Neural cell (in vitro differentiated cells): Measurements from ENCODE around the gene SULF2. TPM values are rescaled to one million over a fixed set of nuclear protein-coding genes. Genes with fewer than 3 reads are reported as not detected.

Experiments
- H2AFZ ChIP-seq: fragments of 200-600, 300-800 bp; sonication (generic), shearing (Covaris generic); 2 replicates; pipeline ENCODE4 v1.6.0; 2014; ENCODE audit warnings: low read depth, mild to moderate bottlenecking, antibody characterized with exemption, low read length, moderate library complexity
- H3F3A ChIP-seq: fragments of 200-600 bp; shearing (Covaris generic); 2 replicates; pipeline ENCODE4 v1.6.1; 2016; ENCODE audit warnings: mild to moderate bottlenecking, moderate library complexity, mixed read lengths, antibody characterized with exemption, low read length; ENCODE audit not compliant: insufficient read depth, poor library complexity, severe bottlenecking
- H3K27ac ChIP-seq: fragments of 200-600, 300-800 bp; sonication (generic), shearing (Covaris generic); 2 replicates; pipeline ENCODE4 v1.5.1; 2014; ENCODE audit warnings: mild to moderate bottlenecking, low read length, moderate library complexity
- H3K27me3 ChIP-seq: fragments of 300-800, 200-600 bp; sonication (generic), shearing (Covaris generic); 2 replicates; pipeline ENCODE4 v1.6.0; 2014; ENCODE audit warnings: mild to moderate bottlenecking, low read depth, low read length, moderate library complexity; ENCODE audit not compliant: insufficient read depth
- H3K36me3 ChIP-seq: fragments of 300-800, 200-600 bp; sonication (generic), shearing (Covaris generic); 2 replicates; pipeline ENCODE4 v1.5.1; 2014; ENCODE audit warnings: mild to moderate bottlenecking, antibody characterized with exemption, low read length, moderate library complexity; ENCODE audit not compliant: insufficient read depth
- H3K4me2 ChIP-seq: fragments of 300-800, 200-600 bp; sonication (generic), shearing (Covaris generic); 2 replicates; pipeline ENCODE4 v1.6.0; 2014; ENCODE audit warnings: mild to moderate bottlenecking, low read length
- H3K4me3 ChIP-seq: fragments of 300-800, 200-600 bp; sonication (generic), shearing (Covaris generic); 2 replicates; pipeline ENCODE4 v1.5.1; 2014; ENCODE audit warnings: mild to moderate bottlenecking, low read length, moderate library complexity
- H3K79me2 ChIP-seq: fragments of 200-600 bp; shearing (Covaris generic); replicated peaks from 2 replicates; pipeline ENCODE4 v1.6.0; 2014; ENCODE audit warnings: mild to moderate bottlenecking, low read length, moderate library complexity; ENCODE audit not compliant: insufficient read depth
- H3K9ac ChIP-seq: fragments of 300-800, 200-600 bp; sonication (generic), shearing (Covaris generic); 2 replicates; pipeline ENCODE4 v1.6.1; 2016; ENCODE audit warnings: mild to moderate bottlenecking, low read length, mixed read lengths
- H3K9me2 ChIP-seq: fragments of 200-600 bp; shearing (Covaris generic); 2 replicates; pipeline ENCODE4 v1.6.1; 2016; ENCODE audit warnings: mild to moderate bottlenecking, low read length, mixed read lengths; ENCODE audit not compliant: insufficient read depth
- H3K9me3 ChIP-seq: fragments of 200-600, 300-800 bp; sonication (generic), shearing (Covaris generic); 2 replicates; pipeline ENCODE4 v1.6.1; 2016; ENCODE audit warnings: mild to moderate bottlenecking, mixed run types, low read length, moderate library complexity, mixed read lengths
- H4K20me1 ChIP-seq: fragments of 200-600 bp; shearing (Covaris generic); 2 replicates; pipeline ENCODE4 v1.6.1; 2016; ENCODE audit warnings: mild to moderate bottlenecking, mixed run types; ENCODE audit not compliant: insufficient read depth
- CTCF ChIP-seq: fragments of 450-650 bp; IDR thresholded peaks from 2 replicates; pipeline ENCODE4 v1.5.1; 2014; ENCODE audit warnings: antibody characterized with exemption, mild to moderate bottlenecking, moderate library complexity; ENCODE audit not compliant: poor library complexity, severe bottlenecking
- EP300 ChIP-seq: fragments of 450-650 bp; conservative IDR thresholded peaks from 2 replicates; pipeline ENCODE4 v1.6.1; 2014; ENCODE audit warnings: antibody characterized with exemption, mild to moderate bottlenecking, moderate library complexity; ENCODE audit not compliant: poor library complexity, severe bottlenecking
- EZH2 ChIP-seq: fragments of 200-600, 300-800 bp; shearing (Covaris generic), sonication (generic); IDR thresholded peaks from 2 replicates; pipeline ENCODE4 v1.6.1; 2014; ENCODE audit warnings: antibody characterized with exemption, low read length, borderline replicate concordance, mild to moderate bottlenecking; ENCODE audit not compliant: insufficient read depth, poor library complexity, severe bottlenecking
- MXI1 ChIP-seq: fragments of 450-650 bp; conservative IDR thresholded peaks from 2 replicates; pipeline ENCODE4 v1.6.1; 2014; ENCODE audit warnings: antibody characterized with exemption, mild to moderate bottlenecking; ENCODE audit not compliant: poor library complexity, severe bottlenecking
- POLR2AphosphoS5 ChIP-seq: IDR thresholded peaks from 2 replicates; pipeline ENCODE4 v1.6.1; 2012
- RAD21 ChIP-seq: fragments of 450-650 bp; conservative IDR thresholded peaks from 2 replicates; pipeline ENCODE4 v1.6.1; 2014; ENCODE audit warnings: antibody characterized with exemption, mild to moderate bottlenecking, moderate library complexity
- REST ChIP-seq: IDR thresholded peaks from 2 replicates; pipeline ENCODE4 v1.6.1; 2012; ENCODE audit warnings: borderline replicate concordance
- SMC3 ChIP-seq: fragments of 450-650 bp; conservative IDR thresholded peaks from 2 replicates; pipeline ENCODE4 v1.6.1; 2014; ENCODE audit warnings: antibody characterized with exemption, mild to moderate bottlenecking, moderate library complexity; ENCODE audit not compliant: poor library complexity
- TAF1 ChIP-seq: IDR thresholded peaks from 2 replicates; pipeline ENCODE4 v1.6.1; 2012; ENCODE audit warnings: low read depth
- polyA plus RNA-seq: library from polyadenylated mRNA; depleted of rRNA; stranded (reverse); fragments of >200 nt; gene quantifications from 2 replicates; pipeline ENCODE4 v1.2.3, GENCODE V29; 2014

Gene SULF2
- polyA plus RNA-seq, 1 donor from 2014 or later, result 30.0 TPM

GRCh38 chr20:47753576-47754387, 31.5 kb downstream of the SULF2 start:
- H3K4me3 ChIP-seq, result no peak overlapping the region
- no peaks in the 10 kb centered on the region for H4K20me1 ChIP-seq
- no peak overlapping the region for H3K9ac ChIP-seq
- H3K36me3 ChIP-seq, result no peaks in the 10 kb centered on the region
- H3K9me3 ChIP-seq, result no peaks in the 10 kb centered on the region
- TF ChIP-seq EP300 (no peak), POLR2AphosphoS5 (no peak), MXI1 (no peak), REST (no peak), CTCF (no peak), TAF1 (no peak), SMC3 (no peak), RAD21 (no peak), EZH2 (no peak)
- H3K27ac ChIP-seq, result no peak overlapping the region
- H3K27me3 ChIP-seq, result no peaks in the 10 kb centered on the region
- H3K79me2 ChIP-seq, result no peaks in the 10 kb centered on the region
- no peak overlapping the region for H2AFZ ChIP-seq
- H3F3A ChIP-seq, result no peaks in the 10 kb centered on the region
- H3K4me2 ChIP-seq, result no peak overlapping the region
- H3K9me2 ChIP-seq, result no peaks in the 10 kb centered on the region

GRCh38 chr20:47751449-47751848, 33.8 kb downstream of the SULF2 start:
- Histone ChIP-seq H3F3A (no peaks in the 10 kb centered on the region), H3K9me2 (no peaks in the 10 kb centered on the region), H3K9me3 (no peaks in the 10 kb centered on the region), H3K9ac (no peak overlapping the region), H3K27ac (no peak overlapping the region), H3K4me3 (no peak overlapping the region), H3K4me2 (no peak overlapping the region), H2AFZ (no peak overlapping the region), H4K20me1 (no peaks in the 10 kb centered on the region), H3K36me3 (no peaks in the 10 kb centered on the region), H3K79me2 (no peaks in the 10 kb centered on the region), H3K27me3 (no peaks in the 10 kb centered on the region)
- TF ChIP-seq CTCF, result no peak
- TF ChIP-seq MXI1, result no peak
